Thyroid gland (tissue), 4 donors: ENCODE measurements around the gene LRRC37A3.
"Not testable (repeated sequence)": the region's sequence is repeated elsewhere in the genome, so short reads cannot be mapped to it uniquely, and the experiment has no call there.

Source experiments
- POLR2A ChIP-seq, 2 donors: fragments of 450-650 bp; IDR thresholded peaks; one replicate each; pipeline ENCODE4 v1.6.1; 2017; ENCODE audit warnings: antibody characterized with exemption in 2 of 2, mild to moderate bottlenecking in 2 of 2, moderate library complexity in 1 of 2
- TF ChIP-seq, protein P1 (sequence below), 6 experiments: fragments of 200-600 bp in 3 of 6; fragments of 450-650 bp in 3 of 6; sonication (generic) in 3 of 6; IDR thresholded peaks; one replicate each; pipeline ENCODE4 v1.5.1; 2016 to 2019; ENCODE audit warnings: antibody characterized with exemption in 6 of 6, mild to moderate bottlenecking in 2 of 6, inconsistent platforms in 1 of 6, moderate library complexity in 1 of 6

- TF ChIP-seq, protein P1, sequence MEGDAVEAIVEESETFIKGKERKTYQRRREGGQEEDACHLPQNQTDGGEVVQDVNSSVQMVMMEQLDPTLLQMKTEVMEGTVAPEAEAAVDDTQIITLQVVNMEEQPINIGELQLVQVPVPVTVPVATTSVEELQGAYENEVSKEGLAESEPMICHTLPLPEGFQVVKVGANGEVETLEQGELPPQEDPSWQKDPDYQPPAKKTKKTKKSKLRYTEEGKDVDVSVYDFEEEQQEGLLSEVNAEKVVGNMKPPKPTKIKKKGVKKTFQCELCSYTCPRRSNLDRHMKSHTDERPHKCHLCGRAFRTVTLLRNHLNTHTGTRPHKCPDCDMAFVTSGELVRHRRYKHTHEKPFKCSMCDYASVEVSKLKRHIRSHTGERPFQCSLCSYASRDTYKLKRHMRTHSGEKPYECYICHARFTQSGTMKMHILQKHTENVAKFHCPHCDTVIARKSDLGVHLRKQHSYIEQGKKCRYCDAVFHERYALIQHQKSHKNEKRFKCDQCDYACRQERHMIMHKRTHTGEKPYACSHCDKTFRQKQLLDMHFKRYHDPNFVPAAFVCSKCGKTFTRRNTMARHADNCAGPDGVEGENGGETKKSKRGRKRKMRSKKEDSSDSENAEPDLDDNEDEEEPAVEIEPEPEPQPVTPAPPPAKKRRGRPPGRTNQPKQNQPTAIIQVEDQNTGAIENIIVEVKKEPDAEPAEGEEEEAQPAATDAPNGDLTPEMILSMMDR (IDR thresholded peaks at IDR 0.05), result peak; percentile 31 to 68 (median 48)
- TF ChIP-seq POLR2A (IDR thresholded peaks at IDR 0.05), result not testable (repeated sequence)
Observed at GRCh38 chr17:64847504-64848466, 71.5 kb downstream of the LRRC37A3 start.
